22Rv1 (cell line): ENCODE results near the gene CD22.

Experiments
- H3K27ac ChIP-seq: fragments of 450-650 bp; 2 replicates; pipeline ENCODE4 v1.5.1; 2017
- ZFX ChIP-seq: fragments of 450-650 bp; IDR thresholded peaks from 2 replicates; pipeline ENCODE4 v1.6.1; 2017; ENCODE audit warnings: antibody characterized with exemption, borderline replicate concordance
- TF ChIP-seq, protein P1 (sequence below): fragments of 450-650 bp; IDR thresholded peaks from 2 replicates; pipeline ENCODE4 v1.5.1; 2017; ENCODE audit warnings: mild to moderate bottlenecking

Gene CD22

DNA sequence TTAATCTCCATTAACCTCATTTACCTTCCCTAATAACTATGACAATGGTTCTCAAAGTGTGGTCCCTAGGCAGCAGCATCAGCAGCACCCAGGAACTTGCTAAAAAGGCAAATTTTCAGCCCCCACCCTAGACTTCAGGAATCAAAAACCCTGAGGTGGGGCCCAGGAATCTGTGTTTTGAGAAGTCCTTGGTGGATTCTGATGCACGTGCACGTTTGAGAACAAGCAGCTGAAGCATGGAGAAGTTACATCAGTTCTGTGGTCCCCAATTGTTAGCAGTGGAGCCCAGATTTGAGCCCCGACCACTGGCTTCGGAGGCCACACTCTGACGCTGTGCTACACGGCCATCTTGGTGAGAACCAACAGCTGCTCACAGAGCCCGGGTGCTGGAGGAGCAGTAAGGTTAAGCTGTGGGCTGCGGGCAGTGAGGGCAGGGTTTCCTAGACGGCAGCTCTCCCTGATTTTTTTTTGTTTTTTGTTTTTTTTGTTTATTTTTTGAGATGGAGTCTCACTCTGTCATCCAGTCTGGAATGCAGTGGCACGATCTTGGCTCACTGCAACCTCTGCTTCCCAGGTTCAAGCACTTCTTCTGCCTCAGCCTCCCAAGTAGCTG is 14.0 kb upstream of the CD22 start:
- H3K27ac ChIP-seq, result no peak overlapping the region
- no peak for TF ChIP-seq ZFX
- TF ChIP-seq, protein P1, sequence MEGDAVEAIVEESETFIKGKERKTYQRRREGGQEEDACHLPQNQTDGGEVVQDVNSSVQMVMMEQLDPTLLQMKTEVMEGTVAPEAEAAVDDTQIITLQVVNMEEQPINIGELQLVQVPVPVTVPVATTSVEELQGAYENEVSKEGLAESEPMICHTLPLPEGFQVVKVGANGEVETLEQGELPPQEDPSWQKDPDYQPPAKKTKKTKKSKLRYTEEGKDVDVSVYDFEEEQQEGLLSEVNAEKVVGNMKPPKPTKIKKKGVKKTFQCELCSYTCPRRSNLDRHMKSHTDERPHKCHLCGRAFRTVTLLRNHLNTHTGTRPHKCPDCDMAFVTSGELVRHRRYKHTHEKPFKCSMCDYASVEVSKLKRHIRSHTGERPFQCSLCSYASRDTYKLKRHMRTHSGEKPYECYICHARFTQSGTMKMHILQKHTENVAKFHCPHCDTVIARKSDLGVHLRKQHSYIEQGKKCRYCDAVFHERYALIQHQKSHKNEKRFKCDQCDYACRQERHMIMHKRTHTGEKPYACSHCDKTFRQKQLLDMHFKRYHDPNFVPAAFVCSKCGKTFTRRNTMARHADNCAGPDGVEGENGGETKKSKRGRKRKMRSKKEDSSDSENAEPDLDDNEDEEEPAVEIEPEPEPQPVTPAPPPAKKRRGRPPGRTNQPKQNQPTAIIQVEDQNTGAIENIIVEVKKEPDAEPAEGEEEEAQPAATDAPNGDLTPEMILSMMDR, result no peak

DNA sequence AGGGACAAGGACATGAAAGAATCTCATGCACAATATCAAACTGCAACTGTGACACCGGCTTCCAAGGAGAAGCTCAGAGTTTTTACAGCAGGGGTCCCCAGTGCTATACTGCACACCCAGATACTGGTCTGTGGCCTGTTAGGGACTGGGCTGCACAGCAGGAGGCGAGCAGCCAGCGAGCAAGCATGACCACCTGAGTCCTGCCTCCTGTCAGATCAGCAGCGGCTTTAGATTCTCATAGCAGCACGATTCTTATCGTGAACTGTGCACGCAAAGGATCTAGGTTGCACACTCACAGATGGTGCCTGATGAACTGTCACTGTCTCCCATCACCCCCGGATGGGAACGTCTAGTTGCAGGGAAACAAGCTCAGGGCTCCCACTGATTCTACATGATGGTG is 13.1 kb upstream of the CD22 start:
- TF ChIP-seq, protein P1, result no peak
- no peak for TF ChIP-seq ZFX
- no peak overlapping the region for H3K27ac ChIP-seq

DNA sequence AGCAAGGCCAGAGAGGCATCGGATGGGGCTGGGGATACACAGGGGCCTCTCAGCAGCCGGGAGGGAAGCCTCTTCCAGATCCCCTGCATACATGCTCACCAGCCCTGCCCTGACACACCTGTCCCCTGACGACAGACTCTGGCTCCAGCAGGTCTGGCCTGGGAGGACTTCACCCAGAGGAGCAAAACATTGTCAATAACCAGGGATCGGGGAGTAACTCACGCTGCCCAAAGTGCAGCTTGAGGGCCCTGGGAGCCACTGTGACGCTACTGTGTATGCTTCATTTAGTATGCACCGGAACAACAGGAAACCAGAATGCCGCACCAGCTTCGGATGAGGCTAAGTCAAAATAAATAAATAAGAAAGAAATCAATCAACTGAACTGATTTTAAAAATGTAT is 12.4 kb upstream of the CD22 start:
- no peak overlapping the region for H3K27ac ChIP-seq
- no peak for TF ChIP-seq ZFX
- TF ChIP-seq, protein P1, result no peak

DNA sequence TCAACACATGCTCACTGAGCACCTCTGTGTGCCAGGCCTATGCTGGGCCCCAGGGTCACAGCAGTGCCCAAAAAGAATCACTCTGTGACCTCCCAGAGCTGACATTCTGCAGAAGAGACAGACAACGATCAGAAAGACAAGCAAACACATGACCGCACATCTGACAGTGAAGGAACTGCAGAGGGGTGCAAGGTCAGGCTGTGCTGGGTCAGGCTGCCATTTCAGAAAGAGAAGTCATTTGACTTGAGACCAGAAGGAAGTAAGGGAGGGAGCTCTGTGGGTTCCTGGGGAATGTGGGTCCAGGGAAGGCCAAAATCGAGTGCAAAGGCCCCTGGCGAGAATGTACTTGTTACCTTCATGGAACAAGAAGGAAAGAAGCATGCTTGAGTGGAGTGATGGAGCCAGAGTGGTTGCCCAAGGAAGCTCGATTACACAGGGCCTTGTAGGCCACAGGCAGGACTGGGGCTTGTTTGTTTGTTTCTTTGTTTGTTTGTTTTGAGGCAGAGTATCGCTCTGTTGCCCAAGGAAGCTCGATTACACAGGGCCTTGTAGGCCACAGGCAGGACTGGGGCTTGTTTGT is 11.4 kb upstream of the CD22 start:
- TF ChIP-seq, protein P1, result no peak
- TF ChIP-seq ZFX, result no peak
- no peak overlapping the region for H3K27ac ChIP-seq

DNA sequence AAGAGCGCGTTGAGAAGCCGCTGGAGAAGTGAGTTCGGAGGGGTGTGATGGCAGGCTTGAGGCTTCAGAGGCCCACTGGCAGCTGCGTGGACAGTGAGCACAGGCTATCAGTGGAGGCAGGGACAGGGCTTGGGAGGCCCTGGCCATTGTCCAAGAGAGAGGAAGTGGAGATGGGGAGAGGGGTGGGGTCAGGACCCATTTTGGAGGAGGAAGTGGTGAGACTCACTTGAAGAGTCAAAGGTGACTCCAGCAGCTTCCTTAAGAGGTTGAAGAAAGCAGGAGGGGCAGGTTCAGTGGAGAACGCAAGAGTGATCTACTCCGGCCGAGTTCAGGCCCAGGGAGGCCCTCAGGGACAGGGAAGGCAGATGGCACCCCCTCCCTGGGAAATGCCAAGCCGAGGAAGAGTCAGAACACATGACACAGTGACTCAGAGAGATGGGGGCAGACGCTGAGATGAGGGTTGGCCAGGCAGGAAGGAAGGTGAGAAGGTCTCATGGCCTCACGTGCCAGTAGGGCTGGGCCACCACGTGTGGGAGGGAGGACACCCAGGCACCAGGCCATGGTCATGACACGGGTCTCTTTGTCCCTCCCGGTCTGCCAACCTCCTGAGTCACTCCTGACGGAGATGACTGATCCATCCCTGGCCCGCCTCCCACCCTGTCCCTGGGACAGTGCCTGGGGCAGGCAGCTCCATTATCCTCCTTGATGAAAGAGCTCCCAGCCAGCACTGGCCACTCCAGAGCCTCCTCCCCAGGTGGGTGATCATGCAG is 10.1 kb upstream of the CD22 start:
- H3K27ac ChIP-seq, result no peak overlapping the region
- TF ChIP-seq, protein P1, result no peak
- no peak for TF ChIP-seq ZFX

DNA sequence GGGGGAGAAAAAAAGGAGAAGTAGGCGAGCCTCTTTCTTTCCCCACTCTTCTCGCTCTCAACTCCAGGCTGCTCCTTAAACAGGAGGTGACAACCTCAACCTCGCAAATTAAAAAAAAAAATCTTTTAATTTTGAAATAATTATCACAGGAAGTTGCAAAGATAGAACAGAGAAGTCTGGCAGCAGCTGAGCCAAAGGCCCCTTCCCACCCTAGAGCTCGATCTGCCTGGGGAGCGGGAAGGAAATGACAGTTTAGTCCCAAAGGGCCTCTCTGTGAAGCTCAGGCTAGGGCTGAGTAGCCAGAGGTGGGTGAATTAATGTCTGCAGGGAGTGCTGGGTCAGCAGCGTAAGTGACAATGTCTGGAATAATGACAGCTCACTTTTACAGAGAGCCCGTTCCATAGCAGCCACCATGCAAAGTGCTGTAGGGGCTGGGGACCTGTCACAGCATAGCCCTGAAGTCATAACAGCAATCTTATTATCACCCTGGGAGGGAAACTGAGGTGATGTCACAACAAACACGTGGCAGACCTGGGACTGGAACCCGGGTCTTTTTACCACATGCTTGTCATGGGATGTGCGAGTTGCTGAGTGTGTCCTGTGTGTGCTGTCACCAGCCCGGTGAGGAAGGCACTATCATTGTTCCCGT is 8.8 kb upstream of the CD22 start:
- no peak overlapping the region for H3K27ac ChIP-seq
- TF ChIP-seq, protein P1, result no peak
- no peak for TF ChIP-seq ZFX
